Bronchial epithelial cell (primary cell): ENCODE results near the gene MPP3. TPM values are rescaled to one million over a fixed set of nuclear protein-coding genes. Genes with fewer than 3 reads are reported as not detected.

ENCODE experiments used
- DNase-seq: peaks from one replicate; pipeline ENCODE4 v3.0.0-alpha.2; 2010; ENCODE audit warnings: low read depth
- FAIRE-seq: peaks from 2 replicates; lab custom pipeline; 2011; peaks lifted over from hg19 to GRCh38; lab: Jason Lieb, UNC
- H3K27me3 ChIP-seq: 2 replicates; pipeline ENCODE4 v1.5.1; 2011; ENCODE audit warnings: low read length; ENCODE audit not compliant: control insufficient read depth, insufficient read depth
- H3K36me3 ChIP-seq: 2 replicates; pipeline ENCODE4 v1.5.1; 2011; ENCODE audit warnings: low read length; ENCODE audit not compliant: control insufficient read depth, insufficient read depth
- H3K4me3 ChIP-seq: 2 replicates; pipeline ENCODE4 v1.5.1; 2011; ENCODE audit warnings: mild to moderate bottlenecking, low read depth, low read length, control low read depth
- total RNA-seq: library from RNA; depleted of rRNA; stranded (reverse); fragments of >200 nt; gene quantifications from 2 replicates; pipeline ENCODE4 v1.2.1, GENCODE V29; 2014
- TF ChIP-seq, protein P1 (sequence below): IDR thresholded peaks from 2 replicates; pipeline ENCODE4 v1.5.1; 2011; ENCODE audit warnings: mild to moderate bottlenecking, moderate library complexity, low read length, control low read depth, inconsistent platforms; ENCODE audit not compliant: insufficient read depth, severe bottlenecking

Gene MPP3
- total RNA-seq, 1 donor from 2014 or later: 9.7 TPM

- Histone ChIP-seq H3K4me3 (no peak overlapping the region), H3K36me3 (no peaks in the 10 kb centered on the region), H3K27me3 (peaks cover 16% of the 10 kb centered on the region)
- TF ChIP-seq, protein P1, sequence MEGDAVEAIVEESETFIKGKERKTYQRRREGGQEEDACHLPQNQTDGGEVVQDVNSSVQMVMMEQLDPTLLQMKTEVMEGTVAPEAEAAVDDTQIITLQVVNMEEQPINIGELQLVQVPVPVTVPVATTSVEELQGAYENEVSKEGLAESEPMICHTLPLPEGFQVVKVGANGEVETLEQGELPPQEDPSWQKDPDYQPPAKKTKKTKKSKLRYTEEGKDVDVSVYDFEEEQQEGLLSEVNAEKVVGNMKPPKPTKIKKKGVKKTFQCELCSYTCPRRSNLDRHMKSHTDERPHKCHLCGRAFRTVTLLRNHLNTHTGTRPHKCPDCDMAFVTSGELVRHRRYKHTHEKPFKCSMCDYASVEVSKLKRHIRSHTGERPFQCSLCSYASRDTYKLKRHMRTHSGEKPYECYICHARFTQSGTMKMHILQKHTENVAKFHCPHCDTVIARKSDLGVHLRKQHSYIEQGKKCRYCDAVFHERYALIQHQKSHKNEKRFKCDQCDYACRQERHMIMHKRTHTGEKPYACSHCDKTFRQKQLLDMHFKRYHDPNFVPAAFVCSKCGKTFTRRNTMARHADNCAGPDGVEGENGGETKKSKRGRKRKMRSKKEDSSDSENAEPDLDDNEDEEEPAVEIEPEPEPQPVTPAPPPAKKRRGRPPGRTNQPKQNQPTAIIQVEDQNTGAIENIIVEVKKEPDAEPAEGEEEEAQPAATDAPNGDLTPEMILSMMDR: no peak
- FAIRE-seq (no peak), DNase-seq (no peak)
Observed at GRCh38 chr17:43856141-43856540, 23.2 kb upstream of the MPP3 start.

DNA sequence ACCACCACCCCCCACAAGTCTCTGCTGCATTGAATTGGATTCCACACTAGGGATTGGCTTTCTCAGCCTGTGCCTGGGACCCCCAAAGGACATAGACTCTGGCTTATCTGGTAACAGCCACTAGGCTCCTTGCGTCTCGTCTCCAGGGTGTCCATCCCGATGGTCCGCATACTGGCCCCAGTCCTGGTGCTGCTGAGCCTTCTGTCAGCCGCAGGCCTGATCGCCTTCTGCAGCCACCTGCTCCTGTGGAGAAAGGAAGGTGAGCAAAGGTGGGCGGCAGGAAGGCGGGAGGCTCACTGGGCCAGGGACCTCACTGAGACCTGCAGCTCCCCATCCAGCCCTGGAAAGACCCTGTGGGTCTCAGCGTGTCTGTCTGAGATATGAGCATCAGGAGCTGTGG lies 22.1 kb upstream of the MPP3 start:
- peaks cover 16% of the 10 kb centered on the region for H3K27me3 ChIP-seq
- FAIRE-seq: no peak
- no peak for DNase-seq
- H3K4me3 ChIP-seq: no peak overlapping the region
- TF ChIP-seq, protein P1: no peak
- H3K36me3 ChIP-seq: no peaks in the 10 kb centered on the region

DNA sequence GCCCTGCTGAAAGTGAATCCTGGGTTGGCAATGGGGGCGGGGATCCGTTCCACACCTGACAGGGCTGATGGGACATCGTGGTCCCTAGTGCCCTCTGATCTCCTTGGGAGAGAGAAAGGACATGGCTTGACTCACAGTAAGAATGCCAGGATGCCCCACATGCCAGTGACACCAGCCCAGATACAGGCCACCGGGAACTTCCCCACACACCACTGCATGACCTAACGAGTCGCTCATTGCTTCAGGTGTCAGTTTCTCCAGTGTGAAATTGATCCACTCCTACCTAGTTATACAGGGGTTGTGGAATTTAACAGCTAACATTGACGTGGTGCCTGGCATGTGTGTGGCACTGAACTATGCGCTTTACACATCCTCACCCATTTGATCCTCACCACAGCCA lies 21.6 kb upstream of the MPP3 start:
- Histone ChIP-seq H3K4me3 (no peak overlapping the region), H3K27me3 (peaks cover 17% of the 10 kb centered on the region), H3K36me3 (no peaks in the 10 kb centered on the region)
- no peak for DNase-seq
- TF ChIP-seq, protein P1: no peak
- peak; percentile 82 for FAIRE-seq

GRCh38 chr17:43853546-43853945 lies 20.6 kb upstream of the MPP3 start:
- Histone ChIP-seq H3K27me3 (peaks cover 18% of the 10 kb centered on the region), H3K36me3 (no peaks in the 10 kb centered on the region), H3K4me3 (no peak overlapping the region)
- no peak for DNase-seq
- peak; percentile 83 for FAIRE-seq
- TF ChIP-seq, protein P1: no peak

GRCh38 chr17:43852571-43852970 lies 19.6 kb upstream of the MPP3 start:
- H3K27me3 ChIP-seq: peaks cover 16% of the 10 kb centered on the region
- no peaks in the 10 kb centered on the region for H3K36me3 ChIP-seq
- no peak overlapping the region for H3K4me3 ChIP-seq
- DNase-seq: no peak
- TF ChIP-seq, protein P1: no peak
- no peak for FAIRE-seq

DNA sequence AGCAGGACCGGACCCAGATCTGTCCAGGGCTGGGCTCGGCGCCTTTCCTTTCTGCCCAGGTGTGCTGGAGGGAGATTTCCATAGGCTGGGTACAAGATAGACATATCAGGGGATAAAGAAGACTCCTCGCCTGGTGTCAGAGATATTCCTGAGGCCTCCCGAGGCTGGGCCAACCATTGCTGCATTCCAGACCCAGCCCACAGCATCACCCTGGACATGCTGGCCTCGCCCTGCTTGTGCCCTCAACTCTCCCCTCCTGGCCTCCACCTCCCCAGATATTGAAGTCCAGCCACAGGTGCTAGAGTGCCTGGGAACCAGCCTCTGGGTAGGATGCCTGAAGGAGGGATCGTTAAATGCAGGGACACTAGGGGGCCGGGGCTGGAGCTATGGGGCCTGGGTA lies 16.2 kb upstream of the MPP3 start:
- DNase-seq (no peak), FAIRE-seq (no peak)
- H3K27me3 ChIP-seq: peaks cover 8% of the 10 kb centered on the region
- TF ChIP-seq, protein P1: no peak
- no peak overlapping the region for H3K4me3 ChIP-seq
- no peaks in the 10 kb centered on the region for H3K36me3 ChIP-seq
